BE2C (cell line): Measurements from ENCODE around the gene CALB2.
"Not testable (repeated sequence)": the region's sequence is repeated elsewhere in the genome, so short reads cannot be mapped to it uniquely, and the experiment has no call there.

Experiments
- DNase-seq: peaks from one replicate; pipeline ENCODE4 v3.0.0-alpha.2; 2020
- H3K27me3 ChIP-seq: fragments of 250-450 bp; sonication (Bioruptor Pico); 2 replicates; pipeline ENCODE4 v1.5.1; 2020; ENCODE audit warnings: mild to moderate bottlenecking
- H3K36me3 ChIP-seq: fragments of 250-450 bp; sonication (Bioruptor Pico); 2 replicates; pipeline ENCODE4 v1.5.1; 2020; ENCODE audit warnings: mild to moderate bottlenecking
- H3K4me1 ChIP-seq: fragments of 250-450 bp; sonication (Bioruptor Pico); 2 replicates; pipeline ENCODE4 v1.5.1; 2020
- H3K4me3 ChIP-seq: 2 replicates; pipeline ENCODE4 v1.5.1; 2011; ENCODE audit warnings: low read depth, low read length
- H3K9me3 ChIP-seq: fragments of 250-450 bp; sonication (Bioruptor Pico); 2 replicates; pipeline ENCODE4 v1.5.1; 2020
- TF ChIP-seq, protein P1 (sequence below): IDR thresholded peaks from 2 replicates; pipeline ENCODE4 v1.5.1; 2012; ENCODE audit warnings: mild to moderate bottlenecking, low read depth, low read length

Gene CALB2

DNA sequence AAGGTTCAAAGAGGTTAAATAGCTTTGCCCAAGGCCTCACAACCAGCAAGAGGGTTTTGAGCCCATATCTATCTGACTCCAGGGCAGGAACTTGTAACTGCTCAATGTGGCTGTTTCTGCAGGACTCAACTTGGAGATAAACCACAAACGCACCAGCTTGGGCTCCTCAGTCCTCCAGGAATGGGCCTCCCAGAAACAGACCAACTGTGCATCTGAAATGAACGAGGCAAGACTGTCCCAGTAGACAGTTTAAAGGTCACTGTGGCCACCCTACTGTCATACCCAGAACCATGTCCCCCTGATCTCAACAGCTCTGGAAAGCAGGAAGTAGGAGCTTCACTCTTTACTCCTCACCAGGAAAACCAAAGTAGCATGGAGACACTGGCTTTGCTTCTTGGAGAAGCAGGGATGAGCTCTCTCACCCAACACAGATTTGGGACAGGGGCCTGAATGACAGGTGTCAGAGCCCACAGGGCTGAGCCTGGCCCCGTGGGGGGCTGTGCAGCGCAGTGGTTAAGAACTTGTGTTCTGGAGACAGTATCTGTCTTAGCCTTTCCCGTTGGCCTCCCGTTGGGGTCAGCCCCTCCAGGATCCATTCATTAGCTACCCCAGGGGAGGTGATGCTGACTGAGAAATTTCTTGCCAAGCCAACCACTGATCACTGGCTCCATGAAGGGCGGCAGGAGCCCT lies 2.3 kb upstream of the CALB2 start:
- Histone ChIP-seq H3K4me1 (no peaks in the 10 kb centered on the region), H3K36me3 (no peaks in the 10 kb centered on the region), H3K4me3 (no peak overlapping the region), H3K9me3 (no peaks in the 10 kb centered on the region), H3K27me3 (peaks cover 11% of the 10 kb centered on the region)
- no peak for DNase-seq
- TF ChIP-seq, protein P1, sequence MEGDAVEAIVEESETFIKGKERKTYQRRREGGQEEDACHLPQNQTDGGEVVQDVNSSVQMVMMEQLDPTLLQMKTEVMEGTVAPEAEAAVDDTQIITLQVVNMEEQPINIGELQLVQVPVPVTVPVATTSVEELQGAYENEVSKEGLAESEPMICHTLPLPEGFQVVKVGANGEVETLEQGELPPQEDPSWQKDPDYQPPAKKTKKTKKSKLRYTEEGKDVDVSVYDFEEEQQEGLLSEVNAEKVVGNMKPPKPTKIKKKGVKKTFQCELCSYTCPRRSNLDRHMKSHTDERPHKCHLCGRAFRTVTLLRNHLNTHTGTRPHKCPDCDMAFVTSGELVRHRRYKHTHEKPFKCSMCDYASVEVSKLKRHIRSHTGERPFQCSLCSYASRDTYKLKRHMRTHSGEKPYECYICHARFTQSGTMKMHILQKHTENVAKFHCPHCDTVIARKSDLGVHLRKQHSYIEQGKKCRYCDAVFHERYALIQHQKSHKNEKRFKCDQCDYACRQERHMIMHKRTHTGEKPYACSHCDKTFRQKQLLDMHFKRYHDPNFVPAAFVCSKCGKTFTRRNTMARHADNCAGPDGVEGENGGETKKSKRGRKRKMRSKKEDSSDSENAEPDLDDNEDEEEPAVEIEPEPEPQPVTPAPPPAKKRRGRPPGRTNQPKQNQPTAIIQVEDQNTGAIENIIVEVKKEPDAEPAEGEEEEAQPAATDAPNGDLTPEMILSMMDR, result no peak

DNA sequence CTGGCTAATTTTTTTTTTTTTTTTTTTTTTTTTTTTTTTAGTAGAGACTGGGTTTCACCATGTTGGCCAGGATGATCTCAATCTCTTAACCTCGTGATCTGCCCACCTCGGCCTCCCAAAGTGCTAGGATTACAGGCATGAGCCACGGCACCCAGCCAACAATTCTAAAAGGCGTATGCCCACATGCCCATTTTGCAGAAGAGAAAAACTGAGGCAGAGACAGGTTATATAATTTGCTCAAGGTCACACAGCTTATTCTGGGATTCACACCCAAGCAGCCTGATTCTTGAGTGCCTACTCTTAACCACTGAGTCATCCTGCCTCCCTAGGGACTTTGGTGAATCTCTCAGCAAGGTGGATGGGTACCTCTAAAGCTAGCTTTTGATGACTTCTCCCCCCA lies 1.6 kb upstream of the CALB2 start:
- H3K4me3 ChIP-seq, H3K4me1 ChIP-seq, H3K9me3 ChIP-seq, H3K36me3 ChIP-seq, DNase-seq: not testable (repeated sequence)
- peaks cover 11% of the 10 kb centered on the region for H3K27me3 ChIP-seq

DNA sequence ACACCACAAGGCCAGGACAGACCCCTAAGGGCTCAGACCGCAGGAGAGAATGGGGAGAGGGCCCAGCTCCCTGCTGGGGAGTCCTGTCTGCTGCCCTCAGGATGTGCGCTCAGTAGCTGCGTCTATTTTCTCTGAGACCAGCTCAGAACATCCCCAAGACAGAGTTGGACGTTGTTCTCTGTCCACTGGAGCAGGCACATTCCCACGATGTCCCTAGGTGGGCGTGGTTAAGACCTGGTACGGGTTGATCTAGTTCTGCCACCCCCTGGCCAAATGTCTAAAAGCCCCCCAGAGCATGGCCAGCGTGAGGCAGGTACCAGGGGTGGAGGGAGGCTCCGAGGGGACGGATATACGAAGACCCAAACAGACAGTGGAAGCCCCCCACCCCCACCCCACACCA lies 842 bp upstream of the CALB2 start:
- Histone ChIP-seq H3K36me3 (no peaks in the 10 kb centered on the region), H3K27me3 (peaks cover 11% of the 10 kb centered on the region), H3K9me3 (no peaks in the 10 kb centered on the region), H3K4me1 (no peaks in the 10 kb centered on the region), H3K4me3 (no peak overlapping the region)
- TF ChIP-seq, protein P1, result no peak
- DNase-seq, result no peak

DNA sequence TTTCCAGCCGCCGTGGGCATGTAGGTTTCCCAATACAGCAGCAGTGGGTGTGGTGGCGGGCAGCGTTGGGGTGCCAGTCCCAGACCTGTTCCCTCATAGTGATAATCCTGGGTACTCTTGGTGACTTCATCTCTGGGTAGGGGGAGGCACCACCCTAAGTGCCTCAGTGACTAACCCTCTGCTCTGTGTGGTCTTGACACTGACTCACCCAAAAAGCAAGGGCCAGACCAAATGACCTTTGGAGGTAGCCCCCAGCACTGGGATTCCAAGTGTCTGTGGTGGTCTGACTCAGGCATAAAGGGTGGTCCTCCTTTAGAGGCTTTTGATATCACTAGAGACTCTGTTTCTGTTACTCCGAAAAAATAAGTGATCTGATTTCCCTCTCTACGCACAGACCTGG lies 908 bp downstream of the CALB2 start:
- no peaks in the 10 kb centered on the region for H3K4me1 ChIP-seq
- TF ChIP-seq, protein P1, result no peak
- peaks cover 20% of the 10 kb centered on the region for H3K27me3 ChIP-seq
- no peak for DNase-seq
- no peaks in the 10 kb centered on the region for H3K9me3 ChIP-seq
- no peaks in the 10 kb centered on the region for H3K36me3 ChIP-seq
- H3K4me3 ChIP-seq, result no peak overlapping the region

DNA sequence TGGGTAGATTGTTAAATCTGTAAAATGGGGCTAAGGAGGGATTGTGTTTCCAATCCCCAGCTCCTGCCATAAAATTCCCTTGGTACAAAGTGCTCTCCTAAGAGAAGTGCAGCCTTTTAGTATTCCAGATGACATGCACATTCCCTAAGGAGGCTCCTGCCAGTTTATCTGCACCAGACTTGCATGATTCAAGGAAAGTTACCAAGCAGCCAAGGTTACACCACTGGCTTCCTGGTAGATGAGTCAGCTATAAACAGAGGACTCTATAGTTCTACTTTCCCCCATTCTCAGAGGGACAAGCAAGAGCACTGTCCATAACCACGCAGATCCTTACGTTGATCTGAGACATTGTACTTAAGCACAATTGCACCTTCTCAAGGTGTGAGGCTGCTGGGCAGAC lies 1.9 kb downstream of the CALB2 start:
- Histone ChIP-seq H3K36me3 (no peaks in the 10 kb centered on the region), H3K27me3 (peaks cover 22% of the 10 kb centered on the region), H3K9me3 (no peaks in the 10 kb centered on the region), H3K4me3 (no peak overlapping the region), H3K4me1 (no peaks in the 10 kb centered on the region)
- no peak for DNase-seq
- TF ChIP-seq, protein P1, result no peak

DNA sequence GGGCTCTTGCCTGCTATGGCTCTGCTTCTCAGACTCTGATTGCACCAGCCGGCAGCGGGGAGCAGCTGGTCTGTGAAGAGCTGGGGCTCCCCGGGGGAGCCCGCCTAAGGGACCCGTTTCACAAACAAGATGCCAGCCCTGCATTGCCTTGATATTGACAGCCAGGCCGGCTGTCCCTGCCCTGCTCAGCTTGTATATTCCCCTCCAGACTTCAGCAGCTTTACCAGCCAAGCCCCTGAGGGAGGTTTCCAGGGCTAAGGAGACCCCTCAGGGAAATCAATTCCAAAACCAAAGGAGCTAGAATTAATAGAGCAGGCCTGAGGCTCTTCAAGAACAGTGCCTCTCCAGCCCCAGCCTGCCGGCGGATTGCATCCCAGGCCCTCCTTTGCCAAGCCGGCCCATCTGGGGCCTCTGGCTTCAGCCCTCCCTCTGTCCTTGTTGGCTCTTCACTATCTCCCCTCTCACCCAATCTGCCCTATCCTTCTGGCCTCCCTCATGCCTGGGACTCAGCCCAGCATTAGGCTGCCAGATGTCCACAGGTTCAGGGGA lies 5.7 kb downstream of the CALB2 start:
- H3K27me3 ChIP-seq, result peaks cover 21% of the 10 kb centered on the region
- no peak overlapping the region for H3K4me3 ChIP-seq

More for the DNA sequence above, 5.7 kb downstream of the CALB2 start:
- Histone ChIP-seq H3K4me1 (no peaks in the 10 kb centered on the region), H3K9me3 (no peaks in the 10 kb centered on the region), H3K36me3 (no peaks in the 10 kb centered on the region)
- no peak for DNase-seq
- TF ChIP-seq, protein P1, result no peak
